ENCODE data around the gene NPIPB13. TPM values are rescaled to one million over a fixed set of nuclear protein-coding genes. Genes with fewer than 3 reads are reported as not detected.

Gene NPIPB13
- total RNA-seq, 2 experiments from 2014 or later = 14.7 to 20.7 TPM

Other genes with a start within 250 kb of the NPIPB13 start
- gene DOC2A, start 237.5 kb downstream of the NPIPB13 start, total RNA-seq = 1 to 10 TPM in 1 of 2 experiments, under 1 TPM in 1; 0.68 to 1.8 TPM
- not detected for gene C16orf92, start 225.3 kb downstream of the NPIPB13 start, total RNA-seq
- gene TLCD3B, start 217.2 kb downstream of the NPIPB13 start, total RNA-seq = 1 to 10 TPM; 3.5 to 3.6 TPM
- 1,000 to 10,000 TPM; 3,042 to 3,081 TPM for gene ALDOA, start 182.7 kb downstream of the NPIPB13 start, total RNA-seq
- gene PPP4C, start 172.5 kb downstream of the NPIPB13 start, total RNA-seq = 100 to 1,000 TPM; 116 to 121 TPM
- 1 to 10 TPM; 2.5 TPM for gene TBX6, start 156.6 kb downstream of the NPIPB13 start, total RNA-seq
- 10 to 100 TPM; 17.7 to 19.5 TPM for gene YPEL3, start 152.3 kb downstream of the NPIPB13 start, total RNA-seq
- gene GDPD3, start 134.9 kb downstream of the NPIPB13 start, total RNA-seq = 1 to 10 TPM; 4.5 to 5.7 TPM
- 10 to 100 TPM; 57.6 to 60.1 TPM for gene MAPK3, start 125.3 kb downstream of the NPIPB13 start, total RNA-seq
- gene CORO1A, start 64.9 kb downstream of the NPIPB13 start, total RNA-seq = 1,000 to 10,000 TPM; 1,130 to 1,151 TPM
- 100 to 1,000 TPM; 248 to 254 TPM for gene BOLA2B, start 54.8 kb downstream of the NPIPB13 start, total RNA-seq
- gene SLX1A, start 54.6 kb downstream of the NPIPB13 start, total RNA-seq = 100 to 1,000 TPM; 116 to 129 TPM
- 10 to 100 TPM; 14.8 to 18.0 TPM for gene SULT1A3, start 49.2 kb downstream of the NPIPB13 start, total RNA-seq
- gene CD2BP2, start 106.8 kb upstream of the NPIPB13 start, total RNA-seq = 10 to 100 TPM; 43.8 to 44.5 TPM
- 10 to 100 TPM; 39.7 to 41.3 TPM for gene TBC1D10B, start 122.0 kb upstream of the NPIPB13 start, total RNA-seq
- gene MYL11, start 126.3 kb upstream of the NPIPB13 start, total RNA-seq = 1 to 10 TPM in 1 of 2 experiments, under 1 TPM in 1; 0.87 to 1.2 TPM
- 100 to 1,000 TPM; 163 to 169 TPM for gene SEPTIN1, start 134.1 kb upstream of the NPIPB13 start, total RNA-seq
- 10 to 100 TPM; 10.4 to 10.9 TPM for gene ZNF48, start 146.9 kb upstream of the NPIPB13 start, total RNA-seq
- gene ZNF771, start 159.1 kb upstream of the NPIPB13 start, total RNA-seq = 1 to 10 TPM; 5.4 to 6.6 TPM
- 100 to 1,000 TPM in 1 of 2 experiments, 10 to 100 TPM in 1; 98.4 to 105 TPM for gene DCTPP1, start 181.6 kb upstream of the NPIPB13 start, total RNA-seq
- gene SEPHS2, start 197.4 kb upstream of the NPIPB13 start, total RNA-seq = 10 to 100 TPM; 51.8 to 54.0 TPM
- 100 to 1,000 TPM; 274 to 285 TPM for gene ITGAL, start 224.3 kb upstream of the NPIPB13 start, total RNA-seq